HG02798 (cell line): Measurements from ENCODE around the gene MPP2.
"Not testable (repeated sequence)": the region's sequence is repeated elsewhere in the genome, so short reads cannot be mapped to it uniquely, and the experiment has no call there.

ENCODE experiments used
- ATAC-seq: cut with Tn5 transposase; IDR thresholded peaks from one replicate; pipeline ENCODE4 v1.9.1; 2021; ENCODE audit warnings: mild to moderate bottlenecking; ENCODE audit not compliant: unreplicated experiment, poor library complexity

MPP2 gene

DNA sequence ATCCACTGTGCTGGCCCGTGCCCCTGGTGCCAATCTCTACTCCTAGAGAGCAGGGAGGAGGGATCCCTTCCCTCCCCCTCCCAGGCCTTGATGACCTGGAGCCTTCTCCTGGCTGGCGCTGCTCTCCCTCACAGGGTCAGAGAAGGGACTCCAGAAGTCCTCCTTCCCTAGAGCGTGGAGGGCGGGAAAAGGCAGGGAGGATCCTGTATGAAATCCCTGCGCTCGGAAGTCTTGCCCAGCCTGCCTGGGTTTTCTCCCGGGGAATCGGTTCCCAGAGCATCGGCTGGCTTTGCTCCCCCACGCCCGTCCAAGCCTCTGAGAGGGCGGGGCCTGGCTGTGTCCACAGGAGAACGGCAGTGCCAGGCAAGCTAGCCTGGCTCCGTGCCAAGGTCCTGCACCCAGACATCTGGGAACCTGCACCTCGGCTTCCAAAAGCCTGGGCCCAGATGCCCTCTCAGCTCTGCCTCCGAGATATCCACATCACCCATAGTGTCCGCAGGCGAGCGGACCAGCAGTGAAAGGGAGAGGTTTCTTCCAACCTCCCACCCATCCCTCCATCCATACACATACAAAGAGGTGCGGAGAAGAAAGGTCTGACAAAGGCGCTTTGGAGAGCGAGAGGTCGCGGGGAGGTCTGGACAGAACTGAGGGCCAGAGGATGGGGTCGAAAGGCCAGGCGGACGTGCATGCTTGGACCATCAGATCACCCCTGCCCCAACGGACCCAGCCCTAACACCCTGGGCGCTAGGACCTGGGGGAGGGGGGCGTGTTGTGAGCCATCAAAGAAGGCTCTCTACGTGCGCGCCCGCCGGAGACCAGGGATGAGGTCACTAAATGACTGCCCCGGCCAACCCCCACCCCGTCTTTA, 1.1 kb downstream of the MPP2 start:
- no peak for ATAC-seq

DNA sequence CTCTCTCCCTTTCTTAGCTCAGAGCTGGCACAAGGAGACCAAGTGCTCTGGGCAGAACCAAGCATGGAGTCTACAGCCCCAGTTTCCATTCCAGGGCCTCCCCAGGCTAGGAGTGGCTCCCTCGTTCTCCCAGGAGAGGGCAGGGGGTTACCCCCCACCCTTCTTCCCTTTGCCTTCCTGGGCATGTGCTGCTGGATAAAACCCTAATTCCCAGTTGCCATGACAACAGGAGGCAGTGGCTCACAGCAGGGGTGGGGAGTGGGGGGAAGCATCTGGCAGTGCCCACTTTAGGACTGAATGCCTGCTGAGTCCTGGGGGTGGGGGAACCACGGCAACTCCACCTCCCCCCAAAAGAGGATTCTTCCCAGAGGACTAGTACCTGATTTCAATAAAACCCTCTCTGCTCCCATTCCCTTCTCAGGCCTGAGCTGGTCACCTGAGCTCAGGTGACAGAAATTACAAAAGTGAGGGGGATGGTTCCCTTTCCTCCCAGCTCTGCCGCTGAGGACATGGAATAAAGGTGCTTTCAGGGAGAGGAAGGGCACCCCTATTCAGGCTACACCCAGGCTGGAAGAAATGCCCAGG, 1.8 kb downstream of the MPP2 start:
- no peak for ATAC-seq

DNA sequence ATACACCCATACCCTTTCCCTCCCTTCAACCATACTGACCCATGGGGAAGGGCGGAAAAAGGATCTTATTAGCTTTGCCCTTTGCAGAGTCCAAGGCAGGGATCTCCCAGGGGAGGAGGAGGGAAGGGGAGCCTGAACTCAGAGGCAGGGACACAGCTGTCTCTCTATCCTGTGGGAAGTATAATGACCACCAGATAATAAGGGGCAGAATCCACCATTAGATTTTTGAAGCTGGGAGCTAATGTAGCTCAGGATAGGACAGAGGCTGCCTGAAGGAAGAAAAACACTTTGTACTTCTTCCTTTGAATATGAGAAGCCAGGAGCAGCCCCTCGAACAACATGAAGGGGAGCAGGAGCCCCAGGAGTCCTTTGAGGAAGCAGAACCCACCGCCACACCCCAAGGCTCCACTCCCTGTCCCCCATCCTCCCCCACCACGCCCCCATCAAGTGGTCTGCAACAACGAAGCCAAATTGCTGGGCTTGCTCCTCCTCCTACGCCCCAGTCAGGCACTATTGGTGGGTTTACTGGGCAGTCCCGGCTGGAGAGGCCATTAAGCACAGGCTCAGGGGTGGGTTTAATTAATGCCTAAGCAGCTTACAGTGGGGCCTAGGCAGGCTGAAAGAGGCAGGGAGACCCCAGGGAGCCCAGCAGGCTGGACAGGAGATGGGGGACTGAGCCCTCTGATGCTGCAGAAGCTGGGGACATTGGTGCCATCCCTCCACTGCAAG, 5.3 kb downstream of the MPP2 start:
- no peak for ATAC-seq

DNA sequence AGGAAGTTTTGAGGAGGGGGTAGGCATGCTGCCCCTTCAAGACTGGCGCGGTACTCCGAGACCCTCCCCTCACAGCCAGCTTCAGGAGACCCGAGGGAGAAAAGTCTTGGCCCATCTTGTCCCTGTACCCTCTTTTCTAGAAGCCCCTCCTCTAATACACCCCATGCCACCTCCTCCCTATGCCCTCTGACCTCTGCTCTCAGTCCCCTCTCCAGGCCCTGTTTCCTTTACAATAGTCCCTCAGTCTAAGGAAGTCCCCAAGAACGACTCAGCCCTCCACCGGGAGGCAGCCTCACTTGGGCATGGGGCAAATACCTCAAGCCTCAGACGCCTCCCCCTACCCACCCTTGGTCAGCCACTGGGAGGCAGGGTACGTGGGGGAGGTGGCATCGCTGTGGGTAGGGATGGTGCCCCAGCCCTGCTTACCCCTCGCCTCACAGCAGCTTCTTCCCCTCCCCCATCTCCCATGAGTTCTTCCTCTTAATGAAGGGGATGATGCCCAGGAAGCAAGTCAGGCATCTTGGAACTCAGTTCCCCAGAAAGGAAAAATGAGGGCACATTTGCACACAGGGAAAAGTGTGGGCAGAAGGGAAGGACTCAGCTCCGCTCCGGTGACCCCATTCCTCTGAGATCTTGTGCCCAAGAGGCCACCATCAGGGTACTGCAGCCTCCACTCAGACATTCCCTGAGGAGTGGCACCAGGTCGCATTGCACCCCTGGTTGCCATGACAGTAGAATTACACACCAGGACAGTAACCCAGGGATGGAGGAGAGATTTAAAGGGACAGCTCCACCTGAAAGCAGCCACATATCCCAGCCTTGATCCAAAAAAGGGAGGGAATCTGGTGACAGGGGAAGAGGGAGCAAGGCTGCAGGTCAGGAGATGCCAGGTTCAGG, 6.2 kb downstream of the MPP2 start:
- no peak for ATAC-seq

DNA sequence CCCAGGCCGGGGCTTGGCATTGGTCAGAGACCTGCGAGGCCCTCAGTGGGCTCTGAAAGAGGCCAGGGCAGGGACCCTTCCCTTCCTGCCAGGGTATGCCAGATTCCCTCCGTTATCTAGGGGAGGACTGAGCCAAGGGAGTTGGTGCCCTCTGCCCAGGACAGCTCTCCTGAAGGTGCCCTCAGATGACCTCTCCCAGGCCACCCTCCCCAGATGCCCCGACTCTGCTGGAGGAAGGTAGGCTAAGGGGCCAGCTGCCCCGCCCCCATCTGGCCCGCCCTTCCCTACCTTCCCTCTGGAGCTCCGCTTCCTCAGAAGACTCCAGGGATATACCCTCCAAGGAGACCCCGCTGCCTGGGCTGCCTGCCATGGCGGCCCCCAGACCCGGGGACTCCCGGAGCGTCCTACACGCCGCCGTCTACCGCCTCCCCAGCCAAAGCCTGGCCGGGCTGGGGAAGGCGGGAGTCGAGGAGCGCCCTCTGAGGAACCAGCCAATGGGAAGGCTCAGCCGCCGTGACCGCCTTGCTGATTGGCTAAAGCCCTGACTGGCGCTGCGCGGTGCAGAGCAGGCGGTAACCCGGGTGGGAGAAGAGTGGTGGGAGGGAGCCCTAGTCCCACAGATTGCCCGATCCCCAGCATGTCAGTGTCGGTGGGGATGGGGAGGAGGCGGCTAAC, 7.0 kb downstream of the MPP2 start:
- peak; percentile 84 for ATAC-seq

DNA sequence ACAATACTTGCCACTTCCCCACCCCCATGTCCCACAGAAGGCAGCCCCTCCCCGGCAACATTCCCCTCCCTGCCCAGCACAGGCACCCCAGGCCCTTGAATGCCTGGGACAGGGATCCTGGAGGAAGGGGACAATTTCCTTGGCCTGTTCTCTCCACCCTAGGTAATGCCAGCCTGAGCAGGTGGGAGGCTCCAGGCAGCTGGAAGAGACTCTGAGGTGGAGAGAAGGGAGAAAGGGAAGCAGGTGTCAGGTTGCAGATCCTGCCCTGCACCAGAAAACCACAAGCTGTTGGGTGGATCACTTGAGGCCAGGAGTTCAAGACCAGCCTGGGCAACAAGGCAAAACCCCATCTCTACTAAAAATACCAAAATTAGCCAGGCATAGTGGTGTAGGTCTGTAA, 8.9 kb downstream of the MPP2 start:
- ATAC-seq, result no peak

DNA sequence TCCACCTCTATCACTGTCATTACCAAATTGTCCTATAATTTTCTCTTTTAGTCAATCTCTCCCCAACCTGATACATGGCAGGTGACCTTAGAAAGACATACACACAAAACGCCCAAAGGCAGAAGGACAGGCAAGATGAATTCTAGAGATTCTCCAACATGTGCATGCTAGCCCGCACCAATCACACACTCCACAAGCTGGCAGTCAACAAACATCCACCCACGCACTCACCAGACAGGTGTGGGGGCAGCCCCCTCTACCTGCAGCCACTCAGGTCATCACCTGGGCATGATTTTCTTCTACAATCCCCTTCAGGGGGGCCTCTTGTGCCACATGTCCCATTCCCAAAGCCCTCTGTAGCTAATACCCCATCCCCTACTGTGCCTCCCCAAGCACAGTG, 9.5 kb downstream of the MPP2 start:
- no peak for ATAC-seq

DNA sequence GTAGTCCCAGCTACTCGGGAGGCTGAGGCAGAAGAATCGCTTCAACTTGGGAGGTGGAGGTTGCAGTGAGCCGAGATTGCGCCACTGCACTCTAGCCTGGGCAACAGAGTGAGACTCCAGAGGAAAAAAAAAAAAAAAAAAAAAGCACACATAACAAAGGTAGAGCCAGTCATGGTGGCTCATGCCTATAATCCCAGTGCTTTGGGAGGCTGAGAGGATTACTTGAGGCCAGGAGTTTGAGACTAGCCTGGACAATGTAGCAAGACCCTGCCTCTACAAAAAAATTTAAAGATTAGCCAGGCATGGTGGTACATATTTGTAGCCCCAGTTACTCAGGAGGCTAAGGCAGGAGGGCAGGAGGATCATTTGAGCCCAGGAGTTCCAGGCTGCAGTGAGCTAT, 12.8 kb downstream of the MPP2 start:
- ATAC-seq, result not testable (repeated sequence)

DNA sequence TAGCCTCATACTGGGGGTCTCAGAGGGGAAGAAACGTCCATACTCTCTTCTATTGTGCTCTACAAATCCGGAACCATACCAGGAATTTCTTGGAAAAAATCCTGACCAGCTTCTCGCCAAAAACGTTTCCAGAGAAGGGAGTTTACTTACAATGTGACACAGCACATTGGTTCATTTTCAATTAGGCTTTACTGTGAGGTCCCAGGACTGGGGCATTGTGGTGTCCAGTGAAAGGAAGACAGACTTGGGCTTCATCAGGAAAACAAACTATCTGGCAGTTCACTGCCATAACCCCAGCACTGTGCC, 14.7 kb downstream of the MPP2 start:
- no peak for ATAC-seq

DNA sequence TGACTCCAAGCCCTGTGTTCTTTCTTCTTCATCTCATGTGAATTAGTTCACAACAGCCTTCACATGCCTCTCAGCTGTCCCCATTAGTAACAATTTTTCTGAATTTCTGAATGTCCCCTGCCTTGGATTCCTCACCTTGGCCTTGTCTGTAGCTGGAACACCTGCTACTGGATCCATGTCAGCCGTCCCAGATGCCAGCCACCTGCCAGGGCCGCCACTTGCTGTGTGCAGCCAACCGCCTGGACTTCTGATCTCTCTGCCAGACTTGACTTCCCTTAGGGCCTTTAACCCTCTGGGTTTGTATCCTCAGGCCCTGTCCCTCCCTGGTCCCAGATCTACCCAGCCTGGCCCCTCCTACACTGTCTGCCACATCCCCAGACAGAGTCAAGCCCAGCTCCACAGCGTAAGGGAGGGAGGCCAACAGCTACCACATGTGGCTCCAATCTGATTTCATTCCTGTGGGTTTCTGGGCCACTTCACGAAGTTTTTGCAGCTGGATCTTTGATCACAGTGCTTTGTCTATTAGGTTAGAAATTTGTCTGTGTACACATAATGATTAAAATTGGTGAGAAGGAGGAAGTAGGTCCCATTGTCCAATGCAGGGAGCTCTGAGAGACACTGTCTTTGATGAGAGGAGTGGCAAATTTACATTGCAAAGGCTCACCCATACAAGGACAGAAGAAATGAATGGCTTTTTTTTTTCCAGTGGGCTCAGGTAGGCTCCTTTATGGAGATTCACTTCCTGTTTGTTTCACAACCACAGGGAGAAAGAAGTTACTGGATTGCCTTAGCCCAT, 15.3 kb downstream of the MPP2 start:
- no peak for ATAC-seq

DNA sequence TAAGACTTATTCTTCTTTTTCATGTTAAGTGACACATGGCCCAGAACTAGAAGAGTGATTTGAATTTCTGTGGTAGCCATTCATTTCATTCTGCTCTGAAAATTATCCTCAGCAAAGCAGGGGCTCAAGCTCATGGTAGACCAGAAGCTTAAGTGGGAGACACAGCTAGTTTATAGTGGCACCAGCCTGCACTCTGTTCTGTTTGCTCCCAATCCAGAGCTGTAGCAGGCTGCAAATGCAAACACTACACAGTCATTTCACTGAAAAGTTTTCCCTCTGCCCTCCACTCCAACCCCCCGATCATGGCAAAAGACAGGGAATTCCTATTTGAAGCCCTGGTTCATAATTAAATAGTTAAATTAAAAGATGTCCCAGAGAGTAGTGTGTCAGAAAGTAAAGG, 17.1 kb downstream of the MPP2 start:
- no peak for ATAC-seq

DNA sequence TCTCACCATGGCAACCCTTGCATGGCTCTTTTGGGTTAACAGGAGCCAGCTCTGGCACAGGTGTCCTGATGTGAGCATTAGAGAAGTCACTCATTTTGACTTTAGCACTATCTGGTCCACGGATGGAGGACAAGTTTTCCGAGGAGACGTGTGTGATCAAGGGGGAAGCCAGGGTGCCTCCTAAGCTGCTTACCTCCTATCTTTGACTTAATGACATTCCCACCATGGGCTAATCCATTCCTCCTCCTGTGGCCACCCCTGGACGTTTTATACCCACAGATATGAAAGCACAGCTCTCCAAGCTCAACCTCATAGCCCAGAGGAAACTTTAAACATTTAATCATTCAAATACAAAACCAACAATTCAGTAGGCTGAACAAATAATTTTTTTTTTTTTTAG, 18.8 kb downstream of the MPP2 start:
- ATAC-seq, result no peak

DNA sequence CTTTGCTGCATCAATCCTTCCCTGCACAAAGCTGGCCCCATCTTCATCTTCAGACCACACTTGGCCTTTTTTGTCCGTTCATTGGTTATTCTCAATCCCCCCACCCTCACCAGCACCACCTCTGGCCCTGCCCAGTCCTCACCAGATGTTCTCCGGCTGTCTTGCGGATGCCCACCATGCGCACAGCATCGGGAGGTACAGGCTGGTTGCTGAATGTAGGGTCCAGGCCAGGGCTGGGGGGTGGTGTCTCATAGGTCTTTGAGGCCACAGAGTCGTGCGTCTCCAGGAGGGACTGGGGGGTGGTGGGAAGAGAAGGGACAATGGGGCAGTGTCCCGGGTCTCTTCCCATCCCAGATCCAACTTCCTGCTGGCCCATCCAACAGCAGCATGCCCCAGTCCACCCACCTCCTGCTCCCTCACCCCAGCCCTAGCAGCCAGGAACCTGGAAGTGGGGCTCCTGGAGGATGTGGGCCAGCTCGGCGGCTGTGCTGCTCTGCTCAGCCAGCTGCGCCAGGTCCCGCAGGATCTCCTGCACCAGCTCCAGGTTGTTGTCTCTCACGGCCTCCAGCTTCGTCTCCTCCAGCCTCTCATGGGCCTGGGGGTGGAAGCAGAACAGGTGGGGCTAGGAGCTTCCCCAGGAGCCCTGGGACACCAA, 24.4 kb downstream of the MPP2 start:
- no peak for ATAC-seq

DNA sequence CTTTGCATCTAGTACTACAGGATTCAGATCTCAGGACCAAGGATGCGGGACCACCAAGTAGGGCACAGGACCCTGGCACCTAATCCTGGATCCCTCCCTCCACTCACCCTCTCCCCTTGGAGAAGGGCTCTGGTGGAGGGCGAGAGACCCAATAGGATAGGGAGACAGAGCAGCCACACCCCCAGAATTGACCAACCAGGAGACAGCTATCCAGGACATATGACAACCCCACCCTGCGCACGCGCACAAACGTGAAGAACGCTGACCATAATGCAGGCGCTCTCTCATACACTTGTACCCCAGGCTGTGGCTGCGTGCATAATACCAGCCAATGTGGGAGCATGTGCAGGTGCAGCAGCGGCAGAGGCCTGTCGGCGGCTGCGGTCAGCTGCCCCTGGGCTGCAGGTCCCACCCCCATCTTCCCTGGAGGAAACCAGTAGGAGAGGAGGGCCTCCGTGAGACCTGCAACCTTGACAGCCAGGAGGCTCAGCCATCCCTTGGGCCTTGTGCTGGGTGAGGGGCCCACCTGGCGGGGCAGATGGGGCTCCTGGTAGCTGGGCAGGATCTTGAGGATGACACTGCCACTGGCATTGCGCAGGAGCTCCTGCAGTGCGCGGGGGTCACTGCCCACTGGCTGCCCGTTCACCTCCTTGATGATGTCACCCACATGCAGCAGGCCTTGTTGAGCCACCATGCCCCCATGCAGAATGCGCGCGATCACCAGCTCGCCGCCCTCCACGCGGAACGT, 25.4 kb downstream of the MPP2 start:
- no peak for ATAC-seq

DNA sequence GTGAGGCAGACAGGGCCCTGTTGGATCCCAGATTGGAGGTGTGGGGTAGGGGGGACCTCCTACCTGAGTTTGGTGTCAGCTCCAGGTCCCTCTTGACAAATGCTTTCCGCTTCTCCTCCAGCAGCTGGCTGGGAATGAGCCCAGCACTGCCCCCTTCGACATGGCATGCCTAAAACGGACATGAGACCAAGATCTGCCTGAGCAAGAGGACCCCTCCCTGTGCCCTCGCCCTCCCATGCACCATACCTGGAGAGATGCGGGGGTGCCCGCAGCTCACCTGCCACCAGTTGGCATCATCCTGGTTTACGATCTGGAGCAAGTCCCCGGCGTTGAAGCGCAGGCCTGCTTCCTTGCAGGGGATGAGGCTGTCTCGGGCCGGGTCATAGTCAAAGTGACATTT, 26.2 kb downstream of the MPP2 start:
- ATAC-seq, result no peak

DNA sequence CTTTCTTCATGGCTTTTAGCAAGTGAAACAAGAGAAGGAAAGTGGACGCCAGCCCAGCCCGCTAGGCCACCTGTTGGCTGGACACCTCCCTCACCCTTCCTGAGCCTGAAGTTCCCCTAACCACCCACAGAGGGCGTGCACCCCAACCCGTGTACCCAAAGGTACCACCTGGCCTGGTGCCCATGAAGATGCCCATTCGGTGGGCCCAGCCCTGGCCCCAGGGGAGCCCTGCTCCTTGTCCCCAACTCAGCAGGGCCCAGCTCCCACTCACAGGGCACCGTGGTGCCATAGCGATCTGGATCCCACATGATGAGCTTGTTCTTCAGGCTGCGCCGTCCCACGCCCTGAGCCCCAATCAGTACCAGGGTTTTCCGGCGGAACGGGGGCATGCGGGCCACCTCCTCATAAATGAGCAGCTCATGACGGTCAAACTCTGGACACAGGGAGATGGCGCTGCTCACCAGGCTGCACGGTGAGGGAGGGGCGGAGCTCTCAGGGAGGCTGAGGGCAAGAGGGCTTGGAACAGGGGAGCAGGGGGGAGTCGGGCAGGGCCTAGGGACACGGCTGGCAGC, 26.8 kb downstream of the MPP2 start:
- ATAC-seq, result no peak

DNA sequence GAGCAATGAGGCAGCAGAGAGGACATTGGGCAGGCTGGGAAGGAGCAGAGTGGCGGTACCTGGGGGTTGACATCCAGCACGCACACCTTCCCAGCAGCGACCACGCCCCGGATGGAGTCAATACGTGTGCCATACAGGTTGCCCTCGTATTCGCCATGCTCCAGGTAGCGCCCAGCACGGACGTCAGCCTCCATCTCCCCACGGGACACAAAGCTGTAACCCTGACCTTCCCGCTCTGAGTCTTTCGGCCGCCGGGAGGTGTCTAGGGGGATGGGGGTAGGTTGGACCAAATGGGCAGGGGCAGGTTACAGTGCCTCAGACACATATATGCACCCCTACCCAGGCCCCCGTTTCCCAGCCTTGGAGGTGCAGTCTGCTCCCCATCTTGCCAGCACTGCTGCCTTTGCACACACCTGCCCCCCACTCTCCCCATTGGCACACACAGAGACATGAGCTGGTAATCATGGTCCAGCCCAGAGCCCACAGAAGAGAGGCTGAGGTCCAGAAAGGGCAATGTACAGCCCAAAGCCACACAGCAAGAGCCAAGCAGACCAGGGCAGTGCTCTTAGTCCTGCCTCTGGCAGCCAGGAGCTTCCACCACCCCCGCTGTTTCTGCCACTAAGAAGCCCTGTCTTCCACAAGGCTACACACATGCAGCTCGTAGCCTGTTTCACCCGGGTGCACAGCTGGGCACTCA, 27.5 kb downstream of the MPP2 start:
- ATAC-seq, result no peak
